Transverse colon (tissue), 4 donors: ENCODE measurements around the gene CERK.

ENCODE experiments used
- CTCF ChIP-seq, 5 experiments: fragments of 200-600 bp in 3 of 5; fragments of 450-650 bp in 2 of 5; sonication (generic) in 3 of 5; IDR thresholded peaks; 1 replicate in 2 of 5; 2 replicates in 3 of 5; pipeline ENCODE4 v1.5.1; 2016 to 2017; ENCODE audit warnings: antibody characterized with exemption in 5 of 5, inconsistent platforms in 3 of 5, mild to moderate bottlenecking in 2 of 5, moderate library complexity in 1 of 5
- EP300 ChIP-seq: sonication (generic); formaldehyde crosslinking; IDR thresholded peaks from one replicate; pipeline ENCODE4 v1.6.1; 2017; ENCODE audit warnings: antibody characterized with exemption, low read depth
- POLR2AphosphoS5 ChIP-seq, 3 donors: sonication (generic); formaldehyde crosslinking; IDR thresholded peaks; one replicate each; pipeline ENCODE4 v1.6.1; 2016; ENCODE audit warnings: antibody characterized with exemption in 3 of 3

GRCh38 chr22:46735747-46736608 lies 2.1 kb downstream of the CERK start:
- TF ChIP-seq EP300 (no peak), CTCF (IDR thresholded peaks at IDR 0.05) (no peak), POLR2AphosphoS5 (IDR thresholded peaks at IDR 0.05) (no peak)
